ENCODE measurements around the gene NOX5. TPM values are rescaled to one million over a fixed set of nuclear protein-coding genes. Genes with fewer than 3 reads are reported as not detected.

NOX5 gene
- total RNA-seq, 2 donors from 2014 or later: 0.18 TPM; not detected in 1

- no peak for ATAC-seq
- intact Hi-C loops (cut with DNase I): no loop called here
- DNase-seq: no peak
These were observed 24.8 kb upstream of the NOX5 start for GRCh38 chr15:68989541-68990230.

- DNase-seq (no peak), ATAC-seq (no peak)
- intact Hi-C loops (cut with DNase I): no loop called here
These were observed 24.1 kb upstream of the NOX5 start for GRCh38 chr15:68990231-68990991.

GRCh38 chr15:68990992-68991500 lies 23.4 kb upstream of the NOX5 start:
- DNase-seq: no peak
- intact Hi-C loops (cut with DNase I): no loop called here
- ATAC-seq: no peak

DNA sequence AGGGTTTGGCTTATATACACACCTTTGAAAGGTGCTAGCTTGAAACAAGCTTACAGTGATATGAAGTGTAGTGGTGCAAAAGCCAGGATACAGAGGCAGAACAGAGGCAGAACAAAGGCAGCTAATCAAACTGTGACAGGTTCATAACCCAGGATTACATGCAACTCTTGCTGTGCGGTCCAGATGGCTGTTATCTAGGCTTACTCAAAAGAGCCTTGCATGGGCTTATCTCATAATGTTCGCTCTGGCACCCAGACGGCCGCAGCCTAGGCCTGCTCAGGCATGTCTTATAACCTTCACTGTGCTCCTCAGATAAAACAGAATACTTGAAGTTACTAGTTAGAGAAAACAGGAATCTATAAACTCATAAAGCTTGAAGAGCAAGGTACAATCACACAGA lies 22.8 kb upstream of the NOX5 start:
- peak; percentile 30 to 91 for ATAC-seq

DNA sequence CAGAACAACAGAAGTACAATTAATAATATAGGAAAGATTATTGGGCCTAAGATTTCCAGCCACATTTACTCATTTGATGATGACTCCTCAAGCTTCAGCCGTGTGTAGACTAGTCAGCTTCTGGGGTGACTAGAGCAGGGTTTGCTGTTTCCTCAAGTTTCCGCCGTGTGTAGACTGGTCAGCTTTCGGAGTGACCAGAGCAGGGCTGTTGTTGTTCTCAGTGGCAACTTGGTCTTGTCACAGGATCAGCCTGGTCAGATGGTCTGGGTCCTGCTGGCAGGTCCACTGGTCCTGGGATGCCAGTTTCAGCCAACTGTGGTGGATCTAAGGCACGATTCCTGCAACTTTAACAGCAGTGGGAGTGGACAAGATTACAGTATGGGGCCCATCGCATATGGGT lies 21.8 kb upstream of the NOX5 start:
- intact Hi-C loops (cut with DNase I): no loop called here
- ATAC-seq: no peak
- DNase-seq: no peak

More for the DNA sequence above, 22.8 kb upstream of the NOX5 start:
- intact Hi-C loops (cut with DNase I): no loop called here
- DNase-seq: peak; percentile 32

- intact Hi-C loops (cut with DNase I): no loop called here
- DNase-seq (no peak), ATAC-seq (no peak)
These were observed 21.2 kb upstream of the NOX5 start for GRCh38 chr15:68993276-68993675.

DNA sequence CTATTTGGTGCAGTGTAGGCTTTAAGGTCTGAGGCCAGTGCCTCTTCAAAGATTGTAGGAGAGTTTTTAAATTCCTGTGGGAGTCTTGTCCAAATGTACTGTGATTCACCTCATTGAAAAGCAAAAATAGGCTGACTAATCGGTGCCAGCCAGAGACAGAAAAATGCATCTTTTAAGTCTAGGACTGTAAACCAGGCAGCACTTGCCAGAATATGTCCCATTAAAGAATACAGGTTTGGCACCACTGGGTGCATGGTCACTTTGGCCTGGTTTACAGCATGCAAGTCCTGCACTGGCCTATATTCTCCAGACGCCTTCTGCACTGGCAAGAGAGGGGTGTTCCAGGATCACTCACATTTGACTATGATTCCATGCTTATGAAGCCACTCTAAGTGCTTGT lies 20.3 kb upstream of the NOX5 start:
- peak in 1 of 2 donors; percentile 59 for ATAC-seq
- no peak for DNase-seq
- intact Hi-C loops (cut with DNase I): no loop called here

DNA sequence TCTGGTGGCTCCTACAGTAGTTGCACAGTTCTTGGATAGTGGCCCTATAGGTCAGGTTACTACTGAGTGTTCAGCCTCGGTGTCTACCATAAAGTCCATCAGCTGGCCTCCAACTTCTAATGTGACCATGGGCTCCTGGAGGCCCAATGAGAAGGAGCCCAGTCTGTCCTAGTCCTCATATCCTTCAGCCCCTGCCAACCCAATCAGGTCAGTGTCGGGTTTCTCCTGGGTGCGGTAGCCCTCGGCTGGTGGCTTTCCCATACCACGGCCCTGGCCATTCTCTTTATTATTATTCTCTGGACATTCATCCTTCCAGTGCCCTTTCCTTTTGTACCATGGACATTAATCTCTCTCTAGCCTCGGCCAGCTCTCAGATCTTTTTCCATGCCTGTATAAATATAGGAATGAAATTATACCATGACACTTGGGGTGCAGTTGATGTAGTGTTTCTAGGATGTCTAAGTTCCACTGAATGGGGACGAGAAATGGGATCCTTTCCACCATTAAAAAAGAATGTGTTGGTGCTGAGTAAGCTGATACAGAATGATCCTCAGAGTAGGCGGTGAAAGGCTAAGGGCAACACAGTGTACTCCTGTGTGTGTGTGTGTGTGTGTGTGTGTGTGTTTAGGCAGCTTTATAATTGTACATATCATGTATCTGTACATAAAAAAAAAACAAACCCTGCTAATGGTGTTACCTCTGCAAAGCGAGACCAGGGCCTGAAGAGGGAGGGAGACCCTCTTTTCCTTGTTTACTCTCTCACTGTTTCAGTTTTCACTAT lies 19.3 kb upstream of the NOX5 start:
- DNase-seq (no peak), ATAC-seq (no peak)
- intact Hi-C loops (cut with DNase I): no loop called here

GRCh38 chr15:68997050-68997449 lies 17.4 kb upstream of the NOX5 start:
- intact Hi-C loops (cut with DNase I): no loop called here
- DNase-seq (no peak), ATAC-seq (no peak)

DNA sequence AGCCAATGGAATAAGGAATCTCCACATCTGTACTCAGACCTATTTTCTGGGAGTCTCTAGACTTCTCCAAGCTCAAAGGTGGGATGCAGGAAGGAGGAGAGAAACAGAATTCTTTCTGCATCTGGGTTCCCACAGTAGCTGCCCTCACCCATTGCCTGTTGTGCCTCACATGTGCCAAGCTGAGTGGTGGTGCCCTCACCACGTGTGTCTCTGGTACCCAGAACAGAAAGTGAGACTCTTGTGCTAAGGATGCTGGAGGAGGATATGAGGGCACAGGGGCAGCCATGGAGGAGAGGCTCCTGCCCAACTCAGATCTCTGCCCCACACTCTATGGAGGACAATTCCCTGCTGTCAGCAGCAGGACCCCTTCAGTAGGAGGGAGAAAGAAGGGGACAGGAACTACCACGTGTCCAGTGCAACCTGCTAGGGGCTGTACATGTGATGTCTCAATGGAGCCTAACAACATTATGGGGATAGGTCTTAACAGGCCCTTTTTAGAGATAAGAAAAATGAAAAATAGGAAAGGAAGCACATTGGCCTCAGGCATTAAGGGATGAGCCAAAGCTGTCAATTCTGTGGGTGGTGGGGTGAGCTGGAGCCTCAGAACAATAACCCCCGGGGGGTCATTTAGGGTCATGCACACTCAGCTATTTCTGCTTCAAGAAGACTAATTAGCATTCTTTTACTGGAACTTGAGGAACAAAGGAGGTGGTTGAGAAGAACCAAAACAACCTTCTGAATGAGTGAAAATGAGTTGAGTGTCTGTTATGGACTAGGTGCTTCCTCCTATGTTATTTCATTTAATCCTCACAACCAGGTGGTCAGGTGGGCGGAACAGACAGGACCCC lies 16.3 kb upstream of the NOX5 start:
- intact Hi-C loops (cut with DNase I): no loop called here
- DNase-seq (no peak), ATAC-seq (no peak)

GRCh38 chr15:68999091-68999490 lies 15.4 kb upstream of the NOX5 start:
- DNase-seq: no peak
- ATAC-seq: no peak
- intact Hi-C loops (cut with DNase I): no loop called here

GRCh38 chr15:69000091-69000490 lies 14.4 kb upstream of the NOX5 start:
- ATAC-seq: peak; percentile 33 to 61
- intact Hi-C loops (cut with DNase I): no loop called here
- no peak for DNase-seq

DNA sequence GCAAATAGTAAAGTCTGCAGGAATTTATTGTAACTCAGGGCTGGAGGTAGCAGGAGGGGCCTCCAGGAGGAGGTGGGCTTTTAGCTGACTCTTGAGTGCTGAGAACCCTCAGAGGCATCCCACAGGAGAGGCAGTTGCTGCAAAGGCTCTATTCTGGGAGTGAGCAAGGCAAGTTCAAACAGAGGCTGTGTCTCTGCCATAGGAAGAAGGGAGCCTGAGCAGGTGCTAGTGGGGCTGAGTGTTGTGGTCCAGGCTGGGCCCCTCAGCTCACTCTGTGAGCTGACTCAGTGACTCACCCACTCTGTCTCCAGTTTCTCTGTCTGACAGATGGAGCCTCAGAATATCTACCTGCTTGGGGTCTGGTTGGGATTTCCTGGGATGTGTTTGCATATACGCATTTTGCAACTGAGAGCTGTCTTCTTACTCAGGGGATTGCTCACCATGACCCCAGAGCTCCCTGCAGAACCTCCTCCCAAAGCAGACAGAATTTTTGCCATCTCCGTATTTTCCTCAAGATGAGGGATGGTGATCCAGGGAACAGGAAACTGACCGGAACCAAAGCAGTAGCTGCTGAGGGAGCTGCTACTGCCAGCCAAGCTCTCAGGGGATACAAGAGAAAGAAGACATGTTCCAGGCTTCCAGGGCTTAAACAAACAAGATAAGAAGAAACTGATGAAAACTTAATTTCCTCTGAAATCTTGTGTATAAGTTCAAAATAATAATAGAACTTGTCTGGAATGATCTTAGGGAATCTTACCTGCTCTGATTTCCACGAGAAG lies 13.6 kb upstream of the NOX5 start:
- ATAC-seq: peak in 1 of 2 donors; percentile 30
- DNase-seq: no peak
- intact Hi-C loops (cut with DNase I): no loop called here

- intact Hi-C loops (cut with DNase I): no loop called here
- DNase-seq (no peak), ATAC-seq (no peak)
These were observed 11.7 kb upstream of the NOX5 start for GRCh38 chr15:69002783-69003182.

DNA sequence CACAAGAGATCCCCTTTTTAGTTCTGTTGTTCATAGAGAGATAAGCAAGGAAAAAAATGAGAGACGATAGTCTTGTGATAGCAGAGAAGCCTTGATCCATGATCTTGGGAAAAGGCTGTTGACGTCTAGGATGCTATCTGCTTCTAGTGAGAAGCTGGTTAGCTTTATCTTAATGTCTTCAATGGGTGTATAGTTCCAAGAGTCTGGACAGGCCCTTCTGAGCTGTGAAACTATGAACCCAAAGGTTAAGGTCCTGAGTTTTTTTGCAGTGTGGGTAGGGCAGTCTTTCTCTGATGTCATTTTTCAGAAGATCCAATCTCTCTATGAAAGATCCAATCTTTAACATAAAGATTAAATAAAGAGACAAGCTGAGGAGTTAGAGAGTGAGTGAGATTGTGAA lies 10.5 kb upstream of the NOX5 start:
- no peak for DNase-seq
- intact Hi-C loops (cut with DNase I): no loop called here
- ATAC-seq: no peak

DNA sequence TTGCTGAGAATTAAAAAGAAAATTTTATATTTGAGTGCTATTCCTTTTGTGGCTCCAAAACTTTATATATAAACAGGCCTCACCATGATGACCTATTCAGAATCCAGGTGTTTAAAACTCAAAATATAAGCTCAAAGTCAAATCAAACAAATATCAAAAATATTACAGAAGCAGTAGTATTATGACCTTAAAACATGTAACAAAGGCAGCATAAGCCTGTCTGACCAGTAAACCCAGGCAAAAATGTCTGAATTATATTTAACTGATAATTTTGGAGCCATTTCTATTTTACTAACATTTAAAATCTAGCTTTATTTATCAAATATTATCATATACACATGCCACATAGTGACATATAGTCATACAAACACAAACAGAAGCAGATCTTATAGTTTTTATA lies 6.4 kb upstream of the NOX5 start:
- intact Hi-C loops (cut with DNase I): no loop called here
- ATAC-seq (no peak), DNase-seq (no peak)

DNA sequence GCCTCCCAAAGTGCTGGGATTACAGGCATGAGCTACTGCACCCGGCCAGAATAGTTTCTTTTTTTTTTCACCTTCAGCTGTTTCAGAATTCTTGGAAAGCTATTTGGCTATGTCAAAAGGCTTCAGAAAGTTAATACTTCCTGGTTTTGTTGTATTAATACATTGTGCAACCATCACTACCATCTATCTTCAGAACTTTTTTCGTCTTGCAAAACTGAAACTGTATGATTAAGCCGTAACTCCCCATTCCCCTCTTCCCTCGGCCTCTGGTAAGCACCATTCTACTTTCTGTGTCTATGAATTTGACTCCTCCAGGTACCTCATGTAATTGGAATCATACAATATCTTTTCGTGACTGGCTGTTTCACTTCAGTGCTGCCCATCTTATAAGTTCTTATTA lies 5.2 kb upstream of the NOX5 start:
- no peak for ATAC-seq
- intact Hi-C loops (cut with DNase I): no loop called here
- no peak for DNase-seq

DNA sequence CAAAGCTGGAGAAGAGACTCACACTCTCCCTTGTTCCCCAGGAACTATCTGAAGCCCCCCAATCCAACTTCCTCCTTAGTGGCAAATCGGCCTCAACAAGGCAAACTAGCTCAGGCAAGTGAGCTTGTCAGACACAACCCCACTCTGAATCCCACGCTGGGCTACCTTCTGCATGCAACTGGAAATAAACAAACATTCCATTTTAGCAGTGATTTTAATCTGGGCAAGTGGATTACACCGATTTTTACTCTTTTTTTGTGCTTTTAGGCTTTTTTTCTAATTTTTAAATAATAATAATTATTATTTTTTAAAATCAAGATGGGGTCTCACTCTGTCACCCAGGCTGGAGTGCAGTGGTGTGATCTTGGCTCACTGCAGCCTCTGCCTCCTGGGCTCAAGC lies 2.9 kb upstream of the NOX5 start:
- DNase-seq: no peak
- intact Hi-C loops (cut with DNase I): no loop called here

More for the DNA sequence above, 2.9 kb upstream of the NOX5 start:
- no peak for ATAC-seq

All from left cardiac atrium (tissue), 4 donors.